SK-MEL-5 (cell line): ENCODE data around the gene PDZD8. TPM values are rescaled to one million over a fixed set of nuclear protein-coding genes. Genes with fewer than 3 reads are reported as not detected.

Source experiments
- DNase-seq: peaks from one replicate; pipeline ENCODE4 v3.0.0-alpha.2; 2016; ENCODE audit warnings: low read depth, low spot score
- in situ Hi-C: cut with HindIII; loops from 2 replicates; pipeline ENCODE4 v1.10.0; 2016; ENCODE audit warnings: low sequenced_read_pairs, high pct_unique_total_duplicates, low pct_unique_long_range_greater_than_20kb
- total RNA-seq: library from RNA; depleted of rRNA; stranded (reverse); fragments of >200 nt; shearing (Covaris generic); gene quantifications from 2 replicates; pipeline ENCODE4 v1.2.3, GENCODE V29; 2014

The PDZD8 gene
- total RNA-seq, 1 experiment from 2014 or later: 8.5 TPM

- in situ Hi-C loops: no loop called here
- DNase-seq: no peak
Measured at GRCh38 chr10:117272195-117273076, 102.8 kb downstream of the PDZD8 start.

GRCh38 chr10:117271427-117271826 is 103.8 kb downstream of the PDZD8 start:
- in situ Hi-C loops: no loop called here
- DNase-seq: no peak

- no peak for DNase-seq
- in situ Hi-C loops: no loop called here
Measured at GRCh38 chr10:117268907-117269306, 106.3 kb downstream of the PDZD8 start.

GRCh38 chr10:117268258-117268657 is 107.0 kb downstream of the PDZD8 start:
- DNase-seq: no peak
- in situ Hi-C loops: no loop called here

GRCh38 chr10:117266812-117267211 is 108.4 kb downstream of the PDZD8 start:
- in situ Hi-C loops: no loop called here
- DNase-seq: no peak

GRCh38 chr10:117266400-117266799 is 108.8 kb downstream of the PDZD8 start:
- DNase-seq: no peak
- in situ Hi-C loops: no loop called here

- DNase-seq: no peak
- in situ Hi-C loops: no loop called here
Measured at GRCh38 chr10:117264782-117265181, 110.5 kb downstream of the PDZD8 start.

- DNase-seq: no peak
- in situ Hi-C loops: no loop called here
Measured at GRCh38 chr10:117262903-117263293, 112.3 kb downstream of the PDZD8 start.

- in situ Hi-C loops: no loop called here
- DNase-seq: no peak
Measured at GRCh38 chr10:117262291-117262902, 112.8 kb downstream of the PDZD8 start.

GRCh38 chr10:117261501-117261900 is 113.7 kb downstream of the PDZD8 start:
- DNase-seq: no peak
- in situ Hi-C loops: no loop called here

- DNase-seq: no peak
- in situ Hi-C loops: no loop called here
Measured at GRCh38 chr10:117260084-117260483, 115.2 kb downstream of the PDZD8 start.

- in situ Hi-C loops: no loop called here
- DNase-seq: no peak
Measured at GRCh38 chr10:117259279-117259678, 116.0 kb downstream of the PDZD8 start.

- in situ Hi-C loops: no loop called here
- DNase-seq: no peak
Measured at GRCh38 chr10:117257721-117258120, 117.5 kb downstream of the PDZD8 start.

- no peak for DNase-seq
- in situ Hi-C loops: no loop called here
Measured at GRCh38 chr10:117256910-117257309, 118.3 kb downstream of the PDZD8 start.

GRCh38 chr10:117255835-117256460 is 119.3 kb downstream of the PDZD8 start:
- in situ Hi-C loops: no loop called here
- DNase-seq: no peak

GRCh38 chr10:117254774-117255735 is 120.2 kb downstream of the PDZD8 start:
- in situ Hi-C loops: no loop called here
- no peak for DNase-seq

- in situ Hi-C loops: no loop called here
Measured at GRCh38 chr10:117254338-117254737, 120.9 kb downstream of the PDZD8 start.

GRCh38 chr10:117253908-117254307 is 121.3 kb downstream of the PDZD8 start:
- DNase-seq: no peak
- in situ Hi-C loops: no loop called here

More at GRCh38 chr10:117254338-117254737, 120.9 kb downstream of the PDZD8 start:
- no peak for DNase-seq
